ENCODE results near the gene TRPM8.

TRPM8 gene

DNA sequence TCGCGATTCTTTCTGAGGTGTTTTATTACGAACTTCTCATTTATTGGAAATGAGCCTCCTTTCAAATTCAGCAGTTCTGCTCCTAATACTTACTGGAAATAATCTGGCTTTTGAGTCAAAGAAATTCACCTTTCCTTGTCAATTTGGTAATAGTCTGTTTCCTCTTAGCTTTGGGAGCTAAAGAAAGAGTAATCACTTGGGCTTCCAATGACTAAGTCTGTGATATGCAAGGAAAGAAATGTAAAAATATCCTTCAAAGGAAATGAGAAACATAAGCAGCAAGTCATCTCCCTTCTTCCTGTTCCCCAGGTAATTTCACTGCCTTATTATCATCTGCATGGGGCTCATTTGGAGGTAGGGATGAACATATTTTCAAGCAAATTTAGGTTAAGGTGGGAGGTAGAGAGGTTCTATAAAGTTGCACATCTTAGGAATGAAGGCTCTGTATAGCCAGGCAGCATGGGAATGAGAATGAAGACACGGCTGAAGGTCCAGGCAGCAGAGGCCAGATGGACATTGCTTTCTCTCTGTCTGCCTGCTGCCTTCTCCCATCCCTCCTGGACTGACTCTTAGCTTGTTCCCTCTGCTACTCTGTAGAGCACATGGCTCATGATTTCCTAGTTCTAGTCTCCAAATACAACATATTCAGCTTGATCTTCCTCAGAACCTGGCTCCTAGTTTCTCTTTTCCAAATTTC is 134.3 kb downstream of the TRPM8 start:
- DNase-seq, result no peak

DNA sequence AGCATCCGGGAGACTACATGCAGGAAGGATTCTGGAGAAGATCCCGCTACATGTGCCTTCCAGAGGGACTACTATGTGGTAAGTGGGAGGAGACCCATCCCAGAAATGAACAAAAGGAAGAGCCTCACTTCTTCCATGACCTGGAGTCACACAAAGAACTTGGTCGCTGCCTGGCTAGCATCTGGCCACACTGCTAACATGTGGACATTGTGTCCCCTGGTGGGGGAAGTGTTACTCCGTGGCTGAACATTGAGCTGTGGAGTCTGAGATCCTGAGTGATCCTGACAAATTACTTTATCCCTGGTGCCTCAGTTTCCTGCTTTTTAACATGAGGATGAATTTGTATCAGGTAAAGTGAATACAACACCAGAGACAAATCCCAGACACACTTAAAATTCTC is 141.7 kb downstream of the TRPM8 start:
- DNase-seq, result no peak

DNA sequence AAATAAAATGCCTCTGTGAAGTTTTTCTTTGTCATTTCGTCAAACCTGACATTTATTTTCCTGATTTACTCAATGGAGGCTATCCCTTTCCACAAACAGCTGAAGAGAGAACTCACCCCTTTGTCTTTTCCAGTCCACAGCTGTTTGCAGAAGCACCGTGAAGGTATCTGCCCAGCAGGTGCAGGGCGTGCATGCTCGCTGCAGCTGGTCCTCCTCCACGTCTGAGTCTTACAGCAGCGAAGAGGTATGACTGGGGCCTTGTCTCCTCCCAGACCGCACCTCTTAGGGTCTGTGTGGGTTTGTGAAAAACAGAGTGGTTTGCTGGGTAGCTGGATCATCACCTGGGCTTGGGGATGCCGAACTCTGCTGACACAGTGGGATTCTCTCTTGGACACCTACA is 143.1 kb downstream of the TRPM8 start:
- DNase-seq, result no peak

DNA sequence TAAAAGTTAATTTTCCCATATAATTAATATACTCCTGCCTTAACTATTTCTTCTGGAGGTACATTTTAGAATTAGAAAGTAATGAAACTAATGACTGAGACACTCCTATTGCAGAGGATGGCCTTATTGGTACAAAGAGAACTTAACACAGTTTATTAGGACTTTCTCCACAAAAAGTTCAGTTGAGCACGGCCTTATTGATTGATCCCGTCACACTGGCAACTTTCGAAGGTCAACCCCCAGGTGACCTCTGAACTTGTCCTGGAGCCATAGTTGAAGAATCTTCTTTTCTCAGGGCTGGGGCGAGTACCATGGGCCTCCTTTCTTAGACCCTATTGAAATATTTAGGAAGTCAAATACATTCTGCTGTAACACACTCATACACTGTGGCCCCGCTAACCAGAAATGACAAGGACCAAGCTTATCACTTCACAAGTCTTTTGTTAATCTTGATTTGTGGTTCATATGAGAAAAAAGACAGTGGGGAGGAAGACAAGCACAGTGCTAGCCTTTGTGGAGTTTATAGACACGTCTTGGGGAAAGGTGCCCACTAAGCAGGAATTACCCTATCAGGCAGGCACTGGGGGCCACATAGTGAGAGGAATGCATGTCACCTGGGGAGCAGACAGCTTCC is 144.6 kb downstream of the TRPM8 start:
- no peak for DNase-seq

DNA sequence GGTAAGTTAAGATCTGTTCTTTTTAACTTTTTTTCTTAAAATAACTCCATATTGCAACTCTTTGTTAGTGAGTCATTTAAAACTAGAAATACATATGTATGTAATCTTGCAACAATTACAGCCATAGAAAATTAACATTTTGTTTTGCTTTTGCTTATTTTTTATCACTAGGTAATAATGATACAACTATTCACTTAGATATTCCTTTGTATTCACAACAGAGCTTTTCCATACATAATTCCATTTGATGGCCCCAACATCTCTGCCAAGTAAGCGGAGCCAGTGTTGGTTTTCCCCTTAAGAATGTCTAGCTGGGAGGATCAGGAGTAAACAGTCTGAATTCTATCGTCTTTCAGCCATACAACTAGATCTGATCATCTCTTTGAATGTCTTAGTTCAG is 149.4 kb downstream of the TRPM8 start:
- no peak for DNase-seq
